LoVo (cell line): ENCODE data around the gene CHN1.

ENCODE experiments used
- DNase-seq: peaks from one replicate; pipeline ENCODE4 v3.0.0-alpha.2; 2016; ENCODE audit warnings: low spot score

The CHN1 gene

GRCh38 chr2:174785481-174785880 is 219.7 kb downstream of the CHN1 start:
- DNase-seq = no peak

DNA sequence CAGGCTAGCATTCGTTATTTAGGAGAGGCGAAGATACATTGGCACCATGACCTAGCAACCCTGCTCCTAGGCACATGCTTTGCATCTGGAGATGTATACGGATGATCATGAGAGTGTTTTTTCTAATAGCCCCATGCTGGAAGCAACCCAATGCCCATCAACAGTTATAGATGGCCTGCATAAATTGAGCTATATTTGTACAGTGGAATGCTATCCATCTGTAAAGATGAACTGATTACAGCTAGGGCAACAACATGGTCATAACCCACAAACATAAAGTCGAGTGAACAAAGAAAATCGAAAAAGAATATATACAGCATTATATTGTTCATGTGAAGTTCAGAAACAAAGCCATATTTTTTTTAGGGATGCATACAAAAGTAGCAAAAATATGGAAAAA is 220.3 kb downstream of the CHN1 start:
- DNase-seq = no peak

DNA sequence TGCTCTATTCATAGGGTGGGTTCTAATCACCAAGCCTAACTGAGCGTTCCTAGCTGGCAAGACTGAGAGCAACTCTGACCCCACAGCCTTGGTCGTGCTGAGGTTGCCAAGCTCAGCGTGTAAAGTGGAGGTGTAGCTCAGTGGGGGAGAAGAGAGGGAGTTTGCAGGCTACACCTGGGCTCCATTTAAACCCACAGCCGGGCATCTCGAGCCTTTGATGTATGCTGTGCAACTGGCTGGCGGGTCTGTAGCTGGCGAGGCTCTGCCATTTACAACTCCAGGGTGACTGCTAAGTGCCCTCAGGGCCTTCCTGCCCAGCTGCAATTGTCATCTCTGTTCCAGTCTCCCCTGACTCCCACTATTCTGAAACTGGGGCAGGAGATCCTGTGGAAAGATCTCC is 220.9 kb downstream of the CHN1 start:
- no peak for DNase-seq

DNA sequence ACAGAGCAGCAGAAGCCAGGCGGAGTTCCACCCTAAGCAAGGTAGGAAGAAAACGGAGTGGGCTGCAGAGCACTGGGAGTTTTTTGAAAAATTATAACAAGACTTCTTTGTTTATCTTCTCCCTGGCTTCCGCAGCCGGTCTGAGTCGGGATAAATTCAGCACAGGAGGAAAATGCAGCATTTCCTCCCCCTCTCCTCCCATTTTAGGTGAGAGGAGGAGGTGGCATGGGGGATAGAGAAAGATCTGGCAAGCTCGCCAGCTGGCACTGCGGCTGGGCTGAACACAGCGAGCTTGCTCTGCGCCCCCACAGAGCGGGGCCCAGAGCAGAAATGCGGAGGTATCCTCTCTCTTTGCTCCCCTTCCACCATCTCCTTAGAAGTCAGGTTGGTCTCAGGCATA is 223.2 kb downstream of the CHN1 start:
- DNase-seq = no peak

- DNase-seq = no peak
Measured at GRCh38 chr2:174781298-174781697, 223.9 kb downstream of the CHN1 start.

DNA sequence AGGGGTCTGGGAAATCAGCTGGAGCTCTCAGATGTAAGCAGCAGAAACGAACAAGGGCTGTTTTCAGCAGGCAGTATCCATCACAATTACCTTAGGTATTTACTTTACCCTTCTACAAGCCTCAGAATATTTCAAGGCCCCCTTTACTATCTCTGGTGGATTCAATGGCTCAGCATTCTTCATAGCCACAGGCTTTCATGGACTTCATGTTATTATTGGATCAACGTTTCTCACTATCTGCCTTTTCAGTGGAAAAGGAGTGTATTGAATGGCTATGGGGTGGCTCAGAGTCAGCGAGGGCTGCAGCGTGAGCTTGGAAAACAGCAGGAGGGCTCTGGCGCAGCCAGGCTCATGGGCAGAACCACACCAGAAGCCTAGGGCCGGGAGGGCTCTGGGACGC is 224.3 kb downstream of the CHN1 start:
- DNase-seq = no peak

DNA sequence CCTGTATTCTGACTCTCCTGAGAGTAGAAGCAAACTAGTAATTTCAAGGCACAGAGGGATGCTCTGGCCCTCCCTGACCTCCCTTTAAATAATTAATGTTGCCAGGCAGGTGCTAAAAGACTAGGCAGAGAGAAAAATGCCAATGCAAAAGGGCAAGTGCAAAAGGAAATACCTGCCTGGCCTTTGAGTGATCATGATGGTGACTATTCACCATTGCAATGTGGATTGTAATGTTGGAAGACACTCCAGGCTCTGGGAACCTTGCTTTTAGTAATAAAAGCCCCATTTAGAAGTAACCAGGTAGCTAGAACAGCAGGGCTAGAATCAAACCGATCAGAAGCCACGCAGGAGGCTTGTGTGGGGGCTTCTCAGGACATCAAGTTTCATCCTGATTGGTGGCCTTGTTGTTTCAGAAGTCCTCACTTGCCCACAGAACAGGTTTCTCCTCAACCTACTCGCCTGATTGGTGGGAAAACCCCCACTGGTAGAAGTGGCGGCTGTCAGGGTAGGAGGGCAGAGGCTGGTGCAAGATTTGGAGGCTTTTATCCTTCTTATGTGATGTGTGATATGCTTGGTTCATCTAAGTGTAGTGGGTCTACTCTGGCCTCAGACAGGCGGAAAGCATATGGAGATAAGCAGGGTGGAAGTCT is 224.9 kb downstream of the CHN1 start:
- no peak for DNase-seq

- DNase-seq = no peak
Measured at GRCh38 chr2:174779361-174779928, 225.7 kb downstream of the CHN1 start.

- DNase-seq = peak; percentile 12
Measured at GRCh38 chr2:174778085-174778981, 226.8 kb downstream of the CHN1 start.

DNA sequence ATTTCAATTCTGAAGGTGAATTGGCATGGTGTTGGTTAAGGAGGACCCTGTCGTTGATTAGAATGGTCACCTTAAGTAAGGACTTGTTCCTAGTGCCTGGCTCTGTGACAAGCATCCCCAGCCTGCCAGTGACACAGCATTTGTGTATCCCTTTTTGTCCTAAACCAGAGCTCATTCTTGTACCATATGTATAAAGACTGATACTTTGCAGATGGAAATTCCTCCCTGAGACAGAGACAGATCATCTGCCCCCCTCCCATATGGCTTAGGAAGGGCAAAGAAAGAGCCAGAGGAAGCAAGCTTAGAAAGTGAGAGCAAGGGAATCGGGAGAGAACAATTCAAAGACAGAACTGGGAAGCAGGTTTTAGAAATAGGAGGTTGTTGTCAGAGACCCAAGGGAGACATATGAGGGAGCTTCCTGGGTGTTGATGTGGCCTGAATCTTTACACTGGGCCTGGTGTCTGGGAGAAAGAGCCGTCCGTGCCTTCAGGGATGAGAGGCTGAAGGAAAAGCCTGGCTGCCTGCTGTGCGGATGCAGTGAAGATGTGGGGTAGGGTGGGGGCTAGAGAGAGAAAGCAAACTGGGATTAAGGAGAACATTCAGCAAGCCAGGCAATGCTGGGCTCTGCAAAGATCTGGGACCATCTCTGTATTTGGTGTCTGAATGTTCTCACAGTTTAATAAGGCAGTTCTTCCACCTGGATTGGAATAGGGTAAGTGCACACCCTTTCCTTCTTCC is 227.7 kb downstream of the CHN1 start:
- DNase-seq = no peak

GRCh38 chr2:174776675-174777074 is 228.5 kb downstream of the CHN1 start:
- no peak for DNase-seq

DNA sequence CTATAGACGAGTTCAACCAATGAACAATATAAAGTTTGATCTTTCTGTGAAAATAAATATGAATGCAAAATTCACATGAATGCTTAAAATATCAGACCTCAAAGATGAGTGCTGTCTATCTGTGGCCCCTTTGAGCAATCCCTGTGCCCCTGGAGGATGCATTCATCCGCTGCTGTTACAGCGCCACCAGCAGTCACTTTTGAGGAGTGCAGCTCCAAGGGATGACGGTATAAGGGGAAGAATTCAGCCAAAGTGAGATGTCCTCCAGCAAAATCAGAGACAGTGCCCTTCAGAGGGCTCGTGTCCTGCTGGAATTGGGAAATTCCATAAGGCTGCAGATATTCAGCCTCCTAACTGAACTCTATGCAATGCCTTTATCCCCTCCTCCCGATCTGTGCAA is 229.0 kb downstream of the CHN1 start:
- DNase-seq = no peak

DNA sequence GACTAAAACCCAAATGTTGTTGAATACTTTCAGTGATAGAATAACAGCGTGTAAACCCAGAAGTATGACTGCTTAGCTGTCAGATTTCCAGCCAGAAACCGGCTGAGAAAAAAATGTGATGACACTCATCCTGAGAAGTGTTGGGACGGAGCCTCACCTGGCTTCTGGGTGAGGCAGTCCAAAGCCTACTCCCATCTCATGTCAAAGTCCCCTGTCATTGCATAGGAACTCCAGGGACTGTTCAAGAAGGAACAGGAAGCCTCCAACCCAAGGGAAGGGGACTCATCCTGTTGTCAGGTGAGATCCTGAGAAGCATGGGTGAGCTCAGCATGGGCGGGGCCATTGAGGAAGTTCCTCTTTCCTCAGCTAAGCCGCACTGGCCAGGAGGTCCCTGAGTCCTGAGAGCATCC is 229.6 kb downstream of the CHN1 start:
- no peak for DNase-seq

- no peak for DNase-seq
Measured at GRCh38 chr2:174774886-174775285, 230.3 kb downstream of the CHN1 start.

- no peak for DNase-seq
Measured at GRCh38 chr2:174773215-174773614, 232.0 kb downstream of the CHN1 start.

DNA sequence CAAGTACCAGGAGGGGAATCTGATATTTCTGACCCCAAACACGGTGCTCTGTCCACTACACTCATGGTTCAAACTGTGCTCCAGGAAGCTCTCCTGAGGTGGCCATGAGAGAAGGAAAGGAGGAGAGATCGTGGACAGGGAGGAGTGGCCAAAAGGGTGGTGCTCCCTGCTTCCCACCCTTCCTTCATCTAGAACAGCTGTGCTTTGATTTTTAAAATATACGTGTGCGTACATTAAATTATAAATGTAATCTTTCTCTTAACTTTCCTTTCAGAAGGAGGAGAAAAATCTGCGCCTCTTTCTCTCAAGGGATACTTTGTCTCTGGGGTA is 232.7 kb downstream of the CHN1 start:
- no peak for DNase-seq

DNA sequence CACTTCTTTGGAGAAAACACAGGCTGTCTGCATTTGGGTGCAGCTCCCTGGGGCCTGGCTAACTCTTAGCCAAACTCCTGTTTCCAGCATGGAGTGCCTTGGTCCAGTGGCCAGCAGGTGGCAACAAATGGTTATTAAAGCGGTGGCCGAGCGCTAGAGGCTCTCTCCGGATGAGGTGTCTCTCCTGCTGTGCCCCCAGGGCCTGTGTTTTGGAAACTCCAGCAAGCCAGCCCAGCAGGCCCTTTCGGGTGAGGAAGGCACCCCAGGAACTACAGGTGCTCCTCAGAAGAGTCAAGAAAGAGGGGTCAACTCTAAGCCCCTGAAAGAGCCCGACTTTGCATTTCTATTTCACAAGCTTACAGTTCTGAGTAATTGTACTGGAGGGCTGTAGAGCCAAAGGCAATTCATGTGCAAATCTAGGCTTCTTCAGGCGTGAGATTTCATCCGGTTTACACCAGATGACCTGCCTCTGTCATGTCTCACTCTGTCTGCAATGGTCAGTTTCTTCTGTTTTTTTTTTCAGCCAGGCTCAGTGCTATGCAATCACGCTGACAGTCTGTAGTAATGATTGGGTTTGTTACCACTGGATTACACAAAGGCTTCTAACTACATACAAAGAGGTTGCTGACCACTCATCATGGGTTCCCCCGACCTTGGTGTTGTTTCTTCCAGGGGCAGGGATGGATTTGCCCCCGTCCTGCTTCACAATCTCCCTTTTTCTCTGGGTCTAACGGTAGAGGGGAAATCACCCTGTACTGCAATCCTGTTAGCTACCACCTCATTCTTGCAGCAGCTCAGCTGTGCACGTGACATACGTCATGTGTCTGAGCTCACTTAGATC is 233.3 kb downstream of the CHN1 start:
- DNase-seq = peak; percentile 65

GRCh38 chr2:174771136-174771535 is 234.0 kb downstream of the CHN1 start:
- DNase-seq = no peak

- no peak for DNase-seq
Measured at GRCh38 chr2:174768557-174768956, 236.6 kb downstream of the CHN1 start.

- no peak for DNase-seq
Measured at GRCh38 chr2:174766271-174766670, 238.9 kb downstream of the CHN1 start.

- no peak for DNase-seq
Measured at GRCh38 chr2:174765576-174765975, 239.6 kb downstream of the CHN1 start.
